Right ventricle myocardium inferior (tissue), 1 donor: ENCODE results near the gene DPM2. TPM values are rescaled to one million over a fixed set of nuclear protein-coding genes. Genes with fewer than 3 reads are reported as not detected.

Experiments used
- ATAC-seq: fragments of 200-7000 bp; cut with Tn5 transposase; one replicate; pipeline ENCODE4 v1.9.1; 2020; ENCODE audit warnings: mild to moderate bottlenecking, moderate library complexity
- DNase-seq: peaks from one replicate; pipeline ENCODE4 v3.0.0; 2021; ENCODE audit errors: missing footprints
- intact Hi-C: fragments of 100-400 bp; cut with DNase I; formaldehyde crosslinking; loops from one replicate; pipeline ENCODE4 v1.11.0; 2022
- long read RNA-seq: library from polyadenylated mRNA; unstranded; transcript quantifications from one replicate; pipeline ENCODE4 v2.0.0, GENCODE V29; 2021
- total RNA-seq: library from RNA; stranded (reverse); fragmentation: NEBNext Ultra II Directional; extraction: Animal tissue kit (Norgen Biotek cat#: 25700); gene quantifications from one replicate; pipeline ENCODE4 v1.2.1, GENCODE V29; 2021
- donor health status: DM: no; HTN: yes; CAD: no; lungs with severe emphysema.

The DPM2 gene, protein sequence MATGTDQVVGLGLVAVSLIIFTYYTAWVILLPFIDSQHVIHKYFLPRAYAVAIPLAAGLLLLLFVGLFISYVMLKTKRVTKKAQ
- 11.9 TPM for total RNA-seq
- long read RNA-seq, transcript DPM2-205 (3 exons, 1,662 nt), result major isoform, 5 of 12 reads
- long read RNA-seq, partial matches to known transcripts, result 2 of 12 reads
- long read RNA-seq, other reads (novel, unspliced or antisense), result 1 of 12 reads

DNA sequence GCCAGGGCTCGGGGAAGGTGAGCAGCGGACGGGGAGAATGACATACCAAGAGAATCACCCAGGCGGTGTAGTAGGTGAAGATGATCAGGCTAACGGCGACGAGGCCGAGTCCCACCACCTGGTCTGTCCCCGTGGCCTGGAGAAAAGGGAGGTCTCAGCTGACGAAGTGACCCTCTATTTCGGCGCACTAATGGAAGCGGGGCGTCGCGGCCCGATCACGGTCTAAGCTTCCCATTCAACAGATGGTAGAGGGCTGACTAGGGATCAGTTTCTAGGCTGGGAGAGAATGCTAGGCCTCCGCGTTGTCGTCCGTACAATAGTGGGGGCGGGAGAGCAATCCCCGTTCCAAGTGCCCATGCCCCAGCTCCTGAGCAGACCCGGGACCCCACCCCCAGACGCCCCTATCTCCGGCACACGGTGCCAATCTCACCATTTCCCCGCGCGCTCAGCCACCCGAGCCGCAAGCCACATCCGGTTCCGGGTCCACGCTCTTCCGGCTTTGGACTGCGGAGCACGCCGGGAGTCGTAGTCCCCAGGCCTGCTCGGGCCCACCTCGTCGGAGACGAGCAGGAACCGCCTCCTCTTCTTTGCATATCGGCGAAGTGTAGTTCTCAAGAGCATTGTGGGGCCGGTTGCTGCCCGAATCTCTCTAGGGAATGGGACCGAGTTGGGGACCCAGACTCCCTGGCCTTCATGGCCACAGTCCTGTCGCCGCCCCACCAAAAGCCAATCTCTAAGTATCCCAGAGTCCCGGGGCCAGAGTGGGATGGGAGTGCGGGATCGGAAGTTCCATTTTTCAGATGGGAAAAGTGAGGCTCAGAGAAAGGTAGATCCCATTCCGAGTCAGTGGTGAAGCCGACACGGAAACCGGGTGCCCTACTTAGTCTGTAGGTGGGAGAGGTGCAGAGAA is at the start of gene DPM2:
DPM2 (minus strand) TSS at position 467 of the 910 bp plus-strand sequence; CDS start at position 433, 34 bp downstream.
- peak; percentile 91 for DNase-seq
- intact Hi-C loops, result no loop called here
- peak; percentile 89 for ATAC-seq

DNA sequence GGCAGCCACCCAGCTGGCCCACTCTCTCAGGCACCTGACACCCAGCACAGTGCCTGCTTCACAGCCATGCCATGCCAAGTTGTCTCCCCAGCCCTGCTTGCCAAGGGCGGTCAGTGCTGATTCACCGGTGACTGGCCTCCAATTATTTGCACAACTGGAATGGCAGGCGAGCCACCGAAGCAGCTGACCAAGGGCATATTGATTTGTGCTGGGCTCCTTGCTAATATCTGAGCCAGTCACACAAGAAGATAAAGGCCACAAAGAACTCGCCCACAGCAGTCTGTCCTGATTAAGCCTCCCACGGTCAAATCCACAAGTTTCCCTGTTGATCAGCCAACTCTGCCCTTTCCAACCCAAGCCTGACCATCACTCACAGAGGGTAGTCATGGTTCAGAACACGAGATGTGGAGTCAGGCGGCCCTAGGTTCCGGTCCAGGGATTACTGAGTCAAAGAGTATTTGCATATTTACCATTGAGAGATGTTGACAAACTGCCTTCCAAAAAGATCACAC is 49.5 kb upstream of the DPM2 start:
- DNase-seq (no peak), ATAC-seq (peak; percentile 71)
- intact Hi-C loops, result no loop called here

DNA sequence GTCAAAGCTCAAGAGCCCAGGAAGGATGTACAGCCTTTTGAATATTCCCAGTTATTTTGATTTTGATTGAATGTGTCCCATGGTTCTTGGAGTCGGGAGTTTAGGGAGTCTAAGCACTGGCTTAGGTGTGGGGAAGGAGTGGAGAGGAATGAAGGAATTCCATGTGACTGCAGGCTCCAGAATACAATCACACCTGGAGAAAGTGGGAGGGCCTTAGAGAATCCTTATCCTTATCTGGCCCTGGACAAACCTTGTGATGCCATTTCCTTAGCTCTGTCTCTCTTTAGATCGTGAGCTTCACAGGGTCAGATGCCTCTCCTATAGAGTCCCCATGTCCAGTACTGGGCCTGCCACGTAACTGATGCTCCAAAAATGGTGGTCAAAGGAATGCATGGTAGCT is 47.4 kb upstream of the DPM2 start:
- intact Hi-C loops, result no loop called here
- ATAC-seq (no peak), DNase-seq (no peak)

DNA sequence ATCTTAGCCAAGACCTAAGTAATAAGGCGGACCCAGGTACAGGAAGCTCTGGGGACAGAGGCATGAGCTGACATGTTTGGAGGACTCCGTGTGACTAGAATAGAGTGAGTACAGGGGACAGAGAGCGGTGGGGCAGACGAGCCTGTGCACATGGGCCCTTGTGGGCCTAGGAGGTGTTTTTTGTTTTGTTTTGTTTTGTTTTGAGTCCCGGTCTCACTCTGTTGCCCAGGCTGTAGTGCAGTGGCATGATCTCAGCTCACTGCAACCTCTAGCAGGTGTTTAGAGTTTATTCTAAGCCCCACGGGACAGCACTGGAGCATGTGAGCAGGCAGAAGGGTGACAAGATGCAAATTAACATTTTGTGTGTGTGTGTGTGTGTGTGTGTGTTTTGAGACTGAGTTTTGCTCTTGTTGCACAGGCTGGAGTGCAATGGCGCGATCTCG is 46.2 kb upstream of the DPM2 start:
- no peak for ATAC-seq
- intact Hi-C loops, result loop anchor here (5.0 kb wide), 1 partner anchor 53 kb away; no protein-coding TSS in a partner anchor
- DNase-seq, result no peak

DNA sequence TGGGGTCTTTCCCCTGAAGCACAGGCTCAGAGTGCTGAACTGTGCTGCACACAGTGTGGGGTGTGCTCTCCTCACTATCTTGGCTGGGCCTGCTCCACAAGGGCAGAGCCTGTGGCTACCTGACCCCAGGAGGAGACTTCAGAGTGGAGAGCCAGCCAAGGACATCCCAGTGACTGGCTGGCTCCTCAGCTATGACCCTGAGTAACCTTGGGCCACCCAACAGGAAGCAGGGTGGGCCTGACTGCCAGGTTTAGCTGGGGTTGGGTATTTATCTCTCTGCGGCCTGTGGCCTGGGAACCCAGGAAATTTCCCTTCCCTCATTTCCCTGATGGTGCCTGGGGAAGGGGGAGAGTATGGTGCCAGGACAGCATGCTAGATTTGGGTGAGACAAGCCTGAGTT is 45.3 kb upstream of the DPM2 start:
- ATAC-seq, result no peak
- intact Hi-C loops, result loop anchor here (5.0 kb wide), 1 partner anchor 54 kb away; no protein-coding TSS in a partner anchor
- DNase-seq, result no peak

GRCh38 chr9:127981559-127982121 is 44.0 kb upstream of the DPM2 start:
- ATAC-seq, result no peak
- DNase-seq, result no peak
- intact Hi-C loops, result loop anchor here (2.0 to 5.0 kb wide), 2 partner anchors 39 to 56 kb away; no protein-coding TSS in a partner anchor

DNA sequence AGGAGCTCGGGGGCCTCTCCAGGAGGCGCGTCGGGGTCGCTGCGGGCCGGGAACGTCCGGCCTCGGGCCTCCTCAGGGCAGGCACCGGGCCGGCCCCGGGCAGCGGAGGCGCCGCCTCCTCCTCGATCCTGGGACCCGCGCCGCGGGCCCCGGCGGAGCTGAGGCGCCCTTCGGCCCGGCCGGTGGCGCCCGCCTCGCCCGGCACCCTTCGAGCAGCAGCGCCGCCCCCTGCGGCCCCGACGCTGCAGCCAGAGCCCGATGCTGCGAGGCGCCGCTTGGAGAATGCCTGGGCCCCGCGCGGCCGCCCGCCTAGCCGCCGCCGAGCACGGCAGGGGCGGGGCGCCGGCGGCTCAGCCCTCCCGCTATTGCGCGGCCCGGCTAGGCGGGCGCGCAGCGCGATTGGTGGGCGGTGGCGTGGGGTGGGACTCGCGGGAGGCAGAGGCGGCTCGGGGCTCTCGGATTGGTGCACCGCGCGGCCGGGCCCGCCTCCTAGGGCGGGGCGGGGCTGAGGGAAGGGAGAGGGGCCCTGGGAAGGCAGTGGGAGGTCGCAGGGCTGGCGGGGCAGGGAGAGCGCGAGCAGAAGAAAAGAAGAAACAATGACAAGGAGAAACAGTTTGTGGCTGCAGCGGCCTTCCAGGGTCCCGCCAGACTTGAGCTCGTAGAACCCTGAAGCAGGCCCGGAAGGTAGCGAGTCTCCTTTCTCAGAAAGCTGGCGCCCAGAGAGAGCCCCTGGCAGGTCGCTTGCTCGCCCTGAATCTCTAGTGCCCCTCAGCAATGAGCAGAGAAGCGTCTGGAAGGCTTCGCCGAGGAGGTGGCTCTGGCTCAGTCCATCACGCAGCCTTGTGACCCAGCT is 43.3 kb upstream of the DPM2 start, which contains the start of gene EEIG1:
EEIG1 (minus strand) TSS at position 284 of the 853 bp plus-strand sequence. CDS start 852 bp downstream, outside the sequence.
- intact Hi-C loops, result loop anchor here (2.0 to 5.0 kb wide), 2 partner anchors 38 to 56 kb away; no protein-coding TSS in a partner anchor
- DNase-seq (peak; percentile 97), ATAC-seq (peak; percentile 96)

DNA sequence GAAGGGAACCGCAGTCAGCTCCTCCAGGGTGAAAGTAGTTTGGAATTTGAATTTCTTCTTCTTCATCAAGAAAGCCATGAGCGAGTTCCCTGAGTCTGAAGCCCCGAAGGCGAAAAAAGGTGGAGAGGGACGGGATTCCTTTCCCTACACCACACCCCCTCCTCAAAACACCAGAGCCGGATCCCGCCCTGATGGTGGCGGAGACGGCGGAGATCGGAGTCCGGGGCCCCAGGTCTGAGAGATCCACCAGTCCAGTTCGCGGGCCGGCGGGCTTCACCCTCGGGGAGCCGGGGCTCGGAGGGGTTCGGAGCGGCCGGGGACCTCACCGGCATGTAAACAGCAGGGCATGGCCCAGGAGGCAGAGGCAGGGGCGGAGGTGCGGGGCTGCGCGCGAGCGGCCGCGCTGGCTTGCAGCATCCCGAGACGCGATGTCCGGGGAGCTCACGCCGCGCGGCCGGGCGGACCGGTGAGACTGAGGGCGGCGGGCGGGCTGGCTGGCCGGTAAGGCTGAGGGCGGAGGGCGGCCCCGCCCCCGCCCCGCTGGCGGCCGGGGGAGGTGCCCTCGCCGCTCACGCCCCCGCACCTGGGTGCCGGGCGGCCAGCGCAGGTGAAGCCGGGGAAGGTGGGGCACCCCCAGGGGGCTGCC is 42.5 kb upstream of the DPM2 start:
- ATAC-seq, result no peak
- DNase-seq, result no peak
- intact Hi-C loops, result loop anchor here (2.0 to 5.0 kb wide), 2 partner anchors 37 to 57 kb away; no protein-coding TSS in a partner anchor

DNA sequence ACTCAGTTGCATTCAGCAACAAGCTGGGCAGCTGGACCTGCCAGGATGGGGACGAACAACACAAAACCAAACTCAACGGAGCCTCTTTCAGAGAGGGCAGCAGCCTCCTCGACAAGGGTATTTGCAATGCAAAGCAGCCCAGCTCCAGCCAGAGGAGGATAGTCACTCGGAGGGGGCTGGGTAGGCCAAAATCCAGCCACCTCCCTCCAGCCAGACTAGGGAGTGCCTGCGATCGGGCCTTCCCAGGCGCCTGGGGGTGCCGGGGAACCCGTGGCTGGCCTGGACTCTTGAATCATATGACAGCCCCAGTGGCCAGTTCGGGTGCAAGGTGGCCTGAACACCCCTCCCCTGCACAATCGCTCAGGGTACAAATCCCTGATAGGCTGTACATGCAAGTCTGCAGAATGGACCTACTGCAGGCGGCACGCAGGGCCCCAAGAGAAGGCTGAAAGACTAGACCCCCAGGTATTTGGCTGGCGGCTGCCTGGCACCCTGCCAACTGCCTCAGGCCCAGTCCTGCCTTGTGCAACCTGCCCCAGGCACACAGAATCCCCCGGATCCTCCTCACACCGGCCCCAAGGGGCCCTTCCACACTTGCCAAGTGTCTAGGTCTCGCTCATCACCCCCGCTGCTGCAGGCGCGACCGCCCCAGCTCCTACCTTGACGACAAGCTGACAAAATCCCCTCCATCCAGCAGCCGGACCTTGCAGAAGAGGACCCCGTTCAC is 41.8 kb upstream of the DPM2 start:
- intact Hi-C loops, result loop anchor here (2.0 to 5.0 kb wide), 2 partner anchors 37 to 58 kb away; no protein-coding TSS in a partner anchor
- DNase-seq (no peak), ATAC-seq (no peak)

GRCh38 chr9:127979015-127979332 is 41.3 kb upstream of the DPM2 start:
- ATAC-seq, result no peak
- intact Hi-C loops, result no loop called here
- no peak for DNase-seq

GRCh38 chr9:127977884-127978647 is 40.4 kb upstream of the DPM2 start:
- intact Hi-C loops, result no loop called here
- DNase-seq (no peak), ATAC-seq (peak; percentile 42)

- DNase-seq (no peak), ATAC-seq (no peak)
Measured at GRCh38 chr9:127977009-127977883, 39.6 kb upstream of the DPM2 start.

GRCh38 chr9:127976498-127976897 is 38.8 kb upstream of the DPM2 start:
- no peak for ATAC-seq
- intact Hi-C loops, result no loop called here
- DNase-seq, result no peak

More at GRCh38 chr9:127977009-127977883, 39.6 kb upstream of the DPM2 start:
- intact Hi-C loops, result no loop called here

- ATAC-seq (no peak), DNase-seq (no peak)
- intact Hi-C loops, result no loop called here
Measured at GRCh38 chr9:127975376-127976315, 38.0 kb upstream of the DPM2 start.
